A549 (cell line): ENCODE results near the gene DEFB119. TPM values are rescaled to one million over a fixed set of nuclear protein-coding genes. Genes with fewer than 3 reads are reported as not detected.

Source experiments
- ATAC-seq, 2 experiments: fragments of 200-7000 bp in 1 of 2; fragments of >200 bp in 1 of 2; cut with Nextera tagmentation in 1 of 2; cut with Tn5 transposase in 1 of 2; 3 replicates each; pipeline versions ENCODE4 v1.8.0 to v1.9.1; 2018 to 2020; ENCODE audit warnings: mild to moderate bottlenecking in 1 of 2, moderate library complexity in 1 of 2
- CTCF ChIA-PET: fragments of 300-600 bp; sonication (Branson Sonifier 250); formaldehyde crosslinking; extraction: SDS; loops from one replicate; lab custom pipeline; 2021; ENCODE audit warnings: antibody characterized with exemption, inconsistent platforms; lab: Yijun Ruan, JAX
- POLR2A ChIA-PET: fragments of 350-600 bp; formaldehyde crosslinking; extraction: SDS; loops from one replicate; lab custom pipeline; 2021; ENCODE audit warnings: antibody characterized with exemption, inconsistent platforms; lab: Yijun Ruan, JAX
- DNase-seq, 2 experiments: peaks; one replicate each; pipeline versions ENCODE4 v3.0.0 to v3.0.0-alpha.2; 2011 to 2016; ENCODE audit warnings: low read depth in 1 of 2, low spot score in 1 of 2
- FAIRE-seq: peaks from 2 replicates; lab custom pipeline; 2011; peaks lifted over from hg19 to GRCh38; lab: Jason Lieb, UNC
- H3K27ac ChIP-seq, 2 experiments: fragments of >200 bp; sonication (Bioruptor Twin); formaldehyde crosslinking; 3 replicates each; pipeline ENCODE4 v1.5.1; 2016 to 2017
- H3K4me1 ChIP-seq: fragments of >200 bp; sonication (Bioruptor Twin); formaldehyde crosslinking; 3 replicates; pipeline ENCODE4 v1.6.1; 2016
- H3K4me2 ChIP-seq: fragments of >200 bp; sonication (Bioruptor Twin); formaldehyde crosslinking; 3 replicates; pipeline ENCODE4 v1.6.1; 2016
- H3K4me3 ChIP-seq: fragments of >200 bp; sonication (Bioruptor Twin); formaldehyde crosslinking; 3 replicates; pipeline ENCODE4 v1.5.1; 2016
- H3K9me3 ChIP-seq: fragments of >200 bp; sonication (Bioruptor Twin); formaldehyde crosslinking; 3 replicates; pipeline ENCODE4 v1.6.1; 2016
- BCL3 ChIP-seq: fragments of >200 bp; sonication (Bioruptor Twin); formaldehyde crosslinking; IDR thresholded peaks from 3 replicates; pipeline ENCODE4 v1.6.1; 2016
- CEBPB ChIP-seq, 2 experiments: fragments of >200 bp in 1 of 2; sonication (Bioruptor Twin) in 1 of 2; formaldehyde crosslinking in 1 of 2; IDR thresholded peaks; 2 replicates each; pipeline ENCODE4 v1.6.1; 2012 to 2016
- CHD4 ChIP-seq: fragments of 200-600 bp; sonication (generic); IDR thresholded peaks from 2 replicates; pipeline ENCODE4 v1.6.1; 2016; ENCODE audit warnings: antibody characterized with exemption, mild to moderate bottlenecking, borderline replicate concordance
- E2F6 ChIP-seq: IDR thresholded peaks from 2 replicates; pipeline ENCODE4 v1.6.1; 2012; ENCODE audit warnings: low read depth, borderline replicate concordance
- EHF ChIP-seq: fragments of 250-450 bp; sonication (Bioruptor Pico); IDR thresholded peaks from 2 replicates; pipeline ENCODE4 v1.5.0; 2020; ENCODE audit warnings: mild to moderate bottlenecking
- HES2 ChIP-seq: fragments of >200 bp; sonication (Bioruptor Twin); formaldehyde crosslinking; IDR thresholded peaks from 2 replicates; pipeline ENCODE4 v1.6.1; 2016
- HOXA7 ChIP-seq: fragments of 250-450 bp; sonication (Bioruptor Pico); IDR thresholded peaks from 2 replicates; pipeline ENCODE4 v1.5.0; 2020; ENCODE audit warnings: mild to moderate bottlenecking, moderate library complexity
- HOXB13 ChIP-seq: fragments of 250-450 bp; sonication (Bioruptor Pico); IDR thresholded peaks from 2 replicates; pipeline ENCODE4 v1.5.0; 2020; ENCODE audit warnings: low read depth, mild to moderate bottlenecking, moderate library complexity
- HOXB5 ChIP-seq: fragments of 250-450 bp; sonication (Bioruptor Pico); IDR thresholded peaks from 2 replicates; pipeline ENCODE4 v1.5.0; 2020; ENCODE audit warnings: mild to moderate bottlenecking, moderate library complexity
- KDM5A ChIP-seq: fragments of 200-600 bp; sonication (generic); IDR thresholded peaks from 2 replicates; pipeline ENCODE4 v1.6.1; 2016; ENCODE audit warnings: antibody characterized with exemption, mild to moderate bottlenecking
- NFE2L2 ChIP-seq: fragments of 150-350 bp; conservative IDR thresholded peaks from 2 replicates; pipeline ENCODE4 v1.6.1; 2014; ENCODE audit warnings: low read length
- PHF8 ChIP-seq: fragments of 200-600 bp; sonication (generic); IDR thresholded peaks from 2 replicates; pipeline ENCODE4 v1.6.1; 2016; ENCODE audit warnings: low read depth, mild to moderate bottlenecking, antibody characterized with exemption, moderate library complexity, borderline replicate concordance
- POLR2A ChIP-seq: IDR thresholded peaks from 2 replicates; pipeline ENCODE4 v1.6.1; 2012; ENCODE audit warnings: mild to moderate bottlenecking, low read length
- POLR2AphosphoS2 ChIP-seq: conservative IDR thresholded peaks from 2 replicates; pipeline ENCODE4 v1.6.1; 2012; ENCODE audit warnings: low read length, improper control_type of control experiment, inconsistent platforms
- REST ChIP-seq: fragments of 200-600 bp; sonication (generic); IDR thresholded peaks from 2 replicates; pipeline ENCODE4 v1.6.1; 2016; ENCODE audit warnings: antibody characterized with exemption, mild to moderate bottlenecking, moderate library complexity
- SMC3 ChIP-seq: fragments of >200 bp; sonication (Bioruptor Twin); formaldehyde crosslinking; IDR thresholded peaks from 3 replicates; pipeline ENCODE4 v1.6.1; 2018; ENCODE audit warnings: inconsistent platforms
- SREBF2 ChIP-seq: fragments of 450-650 bp; IDR thresholded peaks from 2 replicates; pipeline ENCODE4 v1.6.1; 2014; ENCODE audit warnings: mild to moderate bottlenecking, moderate library complexity
- TFCP2L1 ChIP-seq: fragments of 250-450 bp; sonication (Bioruptor Pico); IDR thresholded peaks from 2 replicates; pipeline ENCODE4 v1.5.0; 2021; ENCODE audit warnings: mild to moderate bottlenecking
- TP53 ChIP-seq: fragments of 250-450 bp; sonication (Bioruptor Pico); IDR thresholded peaks from 2 replicates; pipeline ENCODE4 v1.5.0; 2021; ENCODE audit warnings: mild to moderate bottlenecking, moderate library complexity
- ZC3H11A ChIP-seq: fragments of 450-650 bp; IDR thresholded peaks from 2 replicates; pipeline ENCODE4 v1.6.1; 2014; ENCODE audit warnings: antibody characterized with exemption, mild to moderate bottlenecking
- ZNF302 ChIP-seq: fragments of 250-450 bp; sonication (Bioruptor Pico); IDR thresholded peaks from 2 replicates; pipeline ENCODE4 v1.9.0; 2021; ENCODE audit warnings: inconsistent platforms, mild to moderate bottlenecking, moderate library complexity
- ZSCAN20 ChIP-seq: fragments of 250-450 bp; sonication (Bioruptor Pico); IDR thresholded peaks from 2 replicates; pipeline ENCODE4 v1.8.0; 2022; ENCODE audit warnings: mild to moderate bottlenecking, moderate library complexity
- WGBS: methylation state at CpG from one replicate; pipeline ENCODE4 v1.1.6; 2017; ENCODE audit errors: missing lambda C conversion rate; 5-methylcytosine and 5-hydroxymethylcytosine counted together
- polyA plus RNA-seq, 4 experiments: library from polyadenylated mRNA; depleted of rRNA in 3 of 4; stranded (reverse); fragments of >200 nt; fragmentation: RNase III in 1 of 4; extraction: RNeasy Plus Mini Kit Qiagen cat#74134 plus additional on column Dnase treatment in 1 of 4; gene quantifications; 2 replicates in 3 of 4; 3 replicates in 1 of 4; pipeline ENCODE4 v1.2.3, GENCODE V29; 2011 to 2017
- TF ChIP-seq, protein P1 (sequence below): fragments of 250-450 bp; sonication (Bioruptor Pico); IDR thresholded peaks from 2 replicates; pipeline ENCODE4 v1.5.0; 2021; ENCODE audit warnings: mild to moderate bottlenecking, moderate library complexity, borderline replicate concordance
- TF ChIP-seq, protein P2 (sequence below): fragments of 150-350 bp; IDR thresholded peaks from 2 replicates; pipeline ENCODE4 v1.6.1; 2014; ENCODE audit warnings: low read depth, mild to moderate bottlenecking, low read length

DEFB119 gene
- polyA plus RNA-seq, 2 of the 4 experiments (the other 2 are of a cell fraction) = not detected

GRCh38 chr20:31415653-31416052 lies 25.3 kb upstream of the DEFB119 start (continued):
- TF ChIP-seq REST = no peak
- no peak for TF ChIP-seq POLR2A
- no peak for TF ChIP-seq ZNF302 (CRISPR knock-in tag)
- no peak for TF ChIP-seq POLR2AphosphoS2

GRCh38 chr20:31414381-31414780 lies 24.0 kb upstream of the DEFB119 start:
- POLR2A ChIA-PET = interaction anchor here (0.7 kb wide), 1 partner anchor 87 kb away, joined by 4 read pairs; no protein-coding TSS in a partner anchor
- ATAC-seq (no peak), DNase-seq (no peak), FAIRE-seq (no peak)
- no peaks in the 10 kb centered on the region for H3K4me1 ChIP-seq
- H3K9me3 ChIP-seq = no peaks in the 10 kb centered on the region
- TF ChIP-seq CHD4 (no peak), SMC3 (no peak), HOXB5 (CRISPR knock-in tag) (no peak), TP53 (CRISPR knock-in tag) (no peak), KDM5A (no peak), SREBF2 (no peak), HES2 (no peak), HOXB13 (CRISPR knock-in tag) (no peak), PHF8 (no peak), E2F6 (no peak), BCL3 (no peak), NFE2L2 (no peak), POLR2AphosphoS2 (no peak)
- TF ChIP-seq, protein P1, sequence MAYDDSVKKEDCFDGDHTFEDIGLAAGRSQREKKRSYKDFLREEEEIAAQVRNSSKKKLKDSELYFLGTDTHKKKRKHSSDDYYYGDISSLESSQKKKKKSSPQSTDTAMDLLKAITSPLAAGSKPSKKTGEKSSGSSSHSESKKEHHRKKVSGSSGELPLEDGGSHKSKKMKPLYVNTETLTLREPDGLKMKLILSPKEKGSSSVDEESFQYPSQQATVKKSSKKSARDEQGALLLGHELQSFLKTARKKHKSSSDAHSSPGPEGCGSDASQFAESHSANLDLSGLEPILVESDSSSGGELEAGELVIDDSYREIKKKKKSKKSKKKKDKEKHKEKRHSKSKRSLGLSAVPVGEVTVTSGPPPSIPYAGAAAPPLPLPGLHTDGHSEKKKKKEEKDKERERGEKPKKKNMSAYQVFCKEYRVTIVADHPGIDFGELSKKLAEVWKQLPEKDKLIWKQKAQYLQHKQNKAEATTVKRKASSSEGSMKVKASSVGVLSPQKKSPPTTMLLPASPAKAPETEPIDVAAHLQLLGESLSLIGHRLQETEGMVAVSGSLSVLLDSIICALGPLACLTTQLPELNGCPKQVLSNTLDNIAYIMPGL (CRISPR knock-in tag) = no peak
- H3K27ac ChIP-seq = no peak overlapping the region
- 18% methylated on average over 6 of the region's 6 CpGs for WGBS
- no peak overlapping the region for H3K4me3 ChIP-seq
- CTCF ChIA-PET = interaction anchor here (0.9 to 3.2 kb wide), 5 partner anchors 9 to 93 kb away, joined by 3 to 55 read pairs (median 5); partner anchors contain the start of gene DEFB121
- no peak overlapping the region for H3K4me2 ChIP-seq

DNA sequence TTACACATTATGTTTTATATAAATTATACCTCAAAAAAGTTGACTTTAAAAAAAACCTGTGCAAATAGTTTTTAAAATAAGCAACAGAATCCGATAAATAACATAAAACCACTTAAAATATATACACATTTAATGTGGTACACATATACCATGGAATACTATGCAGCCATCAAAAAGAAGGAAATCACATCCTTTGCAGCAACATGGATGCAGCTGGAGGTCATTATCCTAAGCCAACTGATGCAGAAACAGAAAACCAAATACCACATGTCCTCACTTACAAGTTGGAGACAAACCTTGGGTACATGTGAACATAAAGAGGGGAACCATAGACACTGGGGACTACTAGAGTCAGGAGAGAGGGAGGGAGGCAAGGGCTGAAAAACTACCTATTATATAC lies 19.6 kb upstream of the DEFB119 start:
- H3K4me3 ChIP-seq = no peak overlapping the region
- ATAC-seq = no peak
- WGBS = 0% methylated on average over 1 of the region's 1 CpG
- TF ChIP-seq HOXA7 (CRISPR knock-in tag) (no peak), TFCP2L1 (CRISPR knock-in tag) (no peak), ZC3H11A (no peak), HES2 (no peak), CEBPB (IDR thresholded peaks at IDR 0.05) (no peak), ZSCAN20 (no peak), EHF (CRISPR knock-in tag) (no peak)
- TF ChIP-seq, protein P2, sequence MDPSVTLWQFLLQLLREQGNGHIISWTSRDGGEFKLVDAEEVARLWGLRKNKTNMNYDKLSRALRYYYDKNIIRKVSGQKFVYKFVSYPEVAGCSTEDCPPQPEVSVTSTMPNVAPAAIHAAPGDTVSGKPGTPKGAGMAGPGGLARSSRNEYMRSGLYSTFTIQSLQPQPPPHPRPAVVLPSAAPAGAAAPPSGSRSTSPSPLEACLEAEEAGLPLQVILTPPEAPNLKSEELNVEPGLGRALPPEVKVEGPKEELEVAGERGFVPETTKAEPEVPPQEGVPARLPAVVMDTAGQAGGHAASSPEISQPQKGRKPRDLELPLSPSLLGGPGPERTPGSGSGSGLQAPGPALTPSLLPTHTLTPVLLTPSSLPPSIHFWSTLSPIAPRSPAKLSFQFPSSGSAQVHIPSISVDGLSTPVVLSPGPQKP = no peak
- TF ChIP-seq, all 56 proteins: peak for 0
- DNase-seq = no peak
- POLR2A ChIA-PET = no interaction called here
- CTCF ChIA-PET = interaction anchor here (1.4 kb wide), 1 partner anchor 93 kb away, joined by 5 read pairs; no protein-coding TSS in a partner anchor
- no peak for FAIRE-seq
- no peak overlapping the region for H3K27ac ChIP-seq
- no peaks in the 10 kb centered on the region for H3K4me1 ChIP-seq
- no peaks in the 10 kb centered on the region for H3K9me3 ChIP-seq
- no peak overlapping the region for H3K4me2 ChIP-seq
